OCI-LY1 (cell line): Measurements from ENCODE around the gene TRIM31.

Experiments used
- H2AFZ ChIP-seq: fragments of 200-600 bp; sonication (generic), shearing (Covaris generic); 2 replicates; pipeline ENCODE4 v1.6.0; 2014; ENCODE audit warnings: antibody characterized with exemption, mild to moderate bottlenecking, low read length
- H3F3A ChIP-seq: fragments of 200-600 bp; sonication (generic), shearing (Covaris generic); 2 replicates; pipeline ENCODE4 v1.6.0; 2014; ENCODE audit warnings: mild to moderate bottlenecking, antibody characterized with exemption, low read length, moderate library complexity; ENCODE audit not compliant: insufficient read depth
- H3K27ac ChIP-seq: fragments of 200-600 bp; sonication (generic); 2 replicates; pipeline ENCODE4 v1.5.1; 2014; ENCODE audit warnings: low read length, mixed run types, mild to moderate bottlenecking, low read depth; ENCODE audit not compliant: poor library complexity, severe bottlenecking
- H3K27me3 ChIP-seq: fragments of 200-600 bp; sonication (generic); 2 replicates; pipeline ENCODE4 v1.6.0; 2014; ENCODE audit warnings: antibody characterized with exemption, mild to moderate bottlenecking, low read length, moderate library complexity; ENCODE audit not compliant: insufficient read depth
- H3K36me3 ChIP-seq: fragments of 200-600 bp; sonication (generic); 2 replicates; pipeline ENCODE4 v1.6.1; 2014; ENCODE audit warnings: mild to moderate bottlenecking, antibody characterized with exemption, low read length, moderate library complexity, mixed read lengths; ENCODE audit not compliant: insufficient read depth
- H3K4me1 ChIP-seq: fragments of 200-600 bp; sonication (generic); 2 replicates; pipeline ENCODE4 v1.5.1; 2014; ENCODE audit warnings: mild to moderate bottlenecking, low read length, moderate library complexity; ENCODE audit not compliant: insufficient read depth, severe bottlenecking
- H3K4me2 ChIP-seq: fragments of 200-600 bp; sonication (generic), shearing (Covaris generic); 2 replicates; pipeline ENCODE4 v1.6.1; 2014; ENCODE audit warnings: low read length
- H3K4me3 ChIP-seq: fragments of 200-600 bp; sonication (generic); 2 replicates; pipeline ENCODE4 v1.5.1; 2014; ENCODE audit warnings: low read length, low read depth, mild to moderate bottlenecking, mixed read lengths; ENCODE audit not compliant: poor library complexity, severe bottlenecking
- H3K79me2 ChIP-seq: fragments of 200-600 bp; shearing (Covaris generic); 2 replicates; pipeline ENCODE4 v1.6.1; 2016; ENCODE audit warnings: mixed run types, low read length, mixed read lengths; ENCODE audit not compliant: insufficient read depth
- H3K9ac ChIP-seq: fragments of 200-600 bp; sonication (generic), shearing (Covaris generic); 2 replicates; pipeline ENCODE4 v1.6.1; 2014; ENCODE audit warnings: mild to moderate bottlenecking, low read length, mixed read lengths
- H3K9me2 ChIP-seq: fragments of 200-600 bp; sonication (generic), shearing (Covaris generic); 2 replicates; pipeline ENCODE4 v1.6.1; 2014; ENCODE audit warnings: low read depth, mild to moderate bottlenecking, low read length, mixed read lengths
- H3K9me3 ChIP-seq: fragments of 200-600 bp; shearing (Covaris generic); 2 replicates; pipeline ENCODE4 v1.6.1; 2014; ENCODE audit warnings: low read length, mixed read lengths
- H4K20me1 ChIP-seq: fragments of 200-600 bp; sonication (generic), shearing (Covaris generic); 2 replicates; pipeline ENCODE4 v1.6.0; 2016; ENCODE audit warnings: mild to moderate bottlenecking, low read length; ENCODE audit not compliant: insufficient read depth
- EZH2 ChIP-seq: fragments of 200-600 bp; sonication (generic), shearing (Covaris generic); IDR thresholded peaks from 2 replicates; pipeline ENCODE4 v1.8.0; 2017; ENCODE audit warnings: borderline replicate concordance, mixed run types, mild to moderate bottlenecking, antibody characterized with exemption, low read length, moderate library complexity, mixed read lengths
- TF ChIP-seq, protein P1 (sequence below): fragments of 200-600 bp; sonication (generic), shearing (Covaris generic); IDR thresholded peaks from 2 replicates; pipeline ENCODE4 v1.5.1; 2017; ENCODE audit warnings: mild to moderate bottlenecking, antibody characterized with exemption, low read length, moderate library complexity, mixed read lengths

TRIM31 gene

DNA sequence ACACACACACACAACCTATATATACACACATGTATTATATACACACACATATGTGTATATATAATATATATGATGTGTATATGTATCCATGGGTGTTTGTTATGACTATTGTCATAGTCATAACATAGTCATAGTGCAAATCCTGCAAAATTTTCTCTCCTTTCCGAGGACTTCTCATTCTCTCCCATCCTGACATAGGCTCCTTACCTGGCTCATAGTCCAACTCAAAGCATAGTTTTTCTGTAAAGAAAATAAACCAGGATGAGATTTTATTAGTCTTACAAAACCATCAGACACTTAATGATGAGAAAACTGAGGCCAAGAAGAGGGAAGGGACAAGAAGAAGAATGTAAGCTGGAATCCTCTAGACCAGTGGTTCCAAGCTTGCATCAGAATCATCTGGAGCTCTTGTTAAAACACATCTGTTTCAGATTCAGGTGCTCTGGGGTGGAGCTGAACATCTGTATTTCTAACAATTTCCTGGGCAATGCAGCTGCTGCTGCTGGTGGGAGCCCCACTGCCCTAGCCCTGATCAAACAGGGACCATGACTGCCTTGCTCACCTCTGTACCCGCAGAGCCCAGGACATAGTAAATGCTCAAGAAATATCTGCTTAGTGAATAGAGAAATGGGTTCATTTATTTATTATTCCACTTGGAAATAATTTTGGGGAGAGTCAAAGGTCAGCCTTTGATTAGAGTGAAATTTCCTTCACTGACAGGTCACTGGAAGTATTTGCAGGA lies 42.8 kb upstream of the TRIM31 start:
- H3K79me2 ChIP-seq: no peaks in the 10 kb centered on the region
- H3K4me1 ChIP-seq: no peaks in the 10 kb centered on the region
- no peaks in the 10 kb centered on the region for H3K9me3 ChIP-seq
- H3K36me3 ChIP-seq: no peaks in the 10 kb centered on the region
- H3K9me2 ChIP-seq: no peaks in the 10 kb centered on the region
- H3K9ac ChIP-seq: no peak overlapping the region
- no peak overlapping the region for H2AFZ ChIP-seq
- H3K4me3 ChIP-seq: no peak overlapping the region
- no peak overlapping the region for H3K27ac ChIP-seq
- H3K4me2 ChIP-seq: no peak overlapping the region
- no peaks in the 10 kb centered on the region for H4K20me1 ChIP-seq
- H3K27me3 ChIP-seq: peaks cover 4% of the 10 kb centered on the region
- no peaks in the 10 kb centered on the region for H3F3A ChIP-seq
- TF ChIP-seq, protein P1, sequence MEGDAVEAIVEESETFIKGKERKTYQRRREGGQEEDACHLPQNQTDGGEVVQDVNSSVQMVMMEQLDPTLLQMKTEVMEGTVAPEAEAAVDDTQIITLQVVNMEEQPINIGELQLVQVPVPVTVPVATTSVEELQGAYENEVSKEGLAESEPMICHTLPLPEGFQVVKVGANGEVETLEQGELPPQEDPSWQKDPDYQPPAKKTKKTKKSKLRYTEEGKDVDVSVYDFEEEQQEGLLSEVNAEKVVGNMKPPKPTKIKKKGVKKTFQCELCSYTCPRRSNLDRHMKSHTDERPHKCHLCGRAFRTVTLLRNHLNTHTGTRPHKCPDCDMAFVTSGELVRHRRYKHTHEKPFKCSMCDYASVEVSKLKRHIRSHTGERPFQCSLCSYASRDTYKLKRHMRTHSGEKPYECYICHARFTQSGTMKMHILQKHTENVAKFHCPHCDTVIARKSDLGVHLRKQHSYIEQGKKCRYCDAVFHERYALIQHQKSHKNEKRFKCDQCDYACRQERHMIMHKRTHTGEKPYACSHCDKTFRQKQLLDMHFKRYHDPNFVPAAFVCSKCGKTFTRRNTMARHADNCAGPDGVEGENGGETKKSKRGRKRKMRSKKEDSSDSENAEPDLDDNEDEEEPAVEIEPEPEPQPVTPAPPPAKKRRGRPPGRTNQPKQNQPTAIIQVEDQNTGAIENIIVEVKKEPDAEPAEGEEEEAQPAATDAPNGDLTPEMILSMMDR: no peak
- no peak for TF ChIP-seq EZH2

DNA sequence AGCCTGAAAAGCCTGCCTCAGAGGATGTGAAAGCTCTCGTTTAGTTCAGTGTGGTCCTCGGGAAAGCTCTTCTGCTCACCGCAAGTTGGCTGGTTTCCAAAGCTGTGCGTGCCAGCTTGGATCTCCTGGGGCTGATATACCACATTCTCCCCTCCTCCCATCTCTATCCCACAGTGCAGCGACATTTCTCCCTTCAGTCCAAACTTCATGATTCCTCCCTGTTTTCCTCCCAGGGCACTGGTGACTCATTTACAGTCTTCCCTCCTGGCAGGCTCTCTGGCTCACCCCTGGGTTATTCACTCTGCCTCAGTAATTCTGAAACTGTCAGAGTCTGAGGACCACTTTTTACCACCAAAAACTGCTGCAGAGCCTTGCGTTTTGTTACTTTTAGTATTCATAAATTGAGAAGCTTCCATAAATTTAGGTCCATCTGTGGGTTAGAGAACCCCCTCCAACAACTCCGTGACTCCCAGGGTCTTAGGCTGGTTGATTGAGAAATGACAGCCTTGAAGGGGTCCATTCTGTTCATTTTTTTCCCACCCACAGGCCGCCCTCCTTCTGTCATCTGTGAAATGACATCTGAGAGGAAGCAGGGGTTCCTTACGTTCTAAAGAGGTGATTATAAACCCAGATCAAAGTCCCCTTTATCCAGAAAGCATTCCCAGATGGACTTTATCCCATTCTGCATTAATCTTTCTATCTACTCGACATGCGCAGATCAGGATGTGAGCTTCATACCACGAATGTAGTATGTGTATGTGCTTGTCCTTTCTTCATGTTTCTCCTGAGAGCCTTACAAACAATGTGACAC lies 42.0 kb upstream of the TRIM31 start:
- Histone ChIP-seq H3K36me3 (no peaks in the 10 kb centered on the region), H3K9me3 (no peaks in the 10 kb centered on the region), H4K20me1 (no peaks in the 10 kb centered on the region), H3K9ac (no peak overlapping the region), H2AFZ (no peak overlapping the region), H3K4me2 (no peak overlapping the region), H3K79me2 (no peaks in the 10 kb centered on the region), H3K27me3 (peaks cover 4% of the 10 kb centered on the region), H3K4me1 (no peaks in the 10 kb centered on the region), H3K4me3 (no peak overlapping the region), H3K9me2 (no peaks in the 10 kb centered on the region), H3F3A (no peaks in the 10 kb centered on the region), H3K27ac (no peak overlapping the region)
- TF ChIP-seq, protein P1: no peak
- TF ChIP-seq EZH2: no peak

DNA sequence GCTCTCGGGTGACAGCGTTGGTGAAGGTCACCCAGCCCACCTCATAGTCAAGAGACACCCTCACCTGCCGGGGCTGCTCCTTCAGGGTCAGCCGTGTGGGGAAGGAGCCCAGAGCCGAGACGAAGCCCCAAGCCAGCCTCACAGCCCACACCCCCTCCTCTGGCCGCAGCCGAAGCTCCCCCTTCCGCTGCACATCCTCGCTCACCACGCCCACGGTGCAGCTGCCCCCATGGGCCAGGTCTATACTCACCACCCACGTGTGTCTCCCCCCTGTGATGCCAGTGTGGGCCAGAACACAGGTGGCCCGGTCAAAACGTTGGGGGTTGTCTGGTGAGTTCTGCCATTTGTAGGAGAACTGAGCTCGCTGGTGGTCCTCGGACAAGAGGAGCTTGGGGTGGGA lies 41.2 kb upstream of the TRIM31 start:
- Histone ChIP-seq H2AFZ (no peak overlapping the region), H3K27me3 (peaks cover 4% of the 10 kb centered on the region), H3K27ac (no peak overlapping the region), H3K4me3 (no peak overlapping the region), H4K20me1 (no peaks in the 10 kb centered on the region), H3K9me3 (no peaks in the 10 kb centered on the region), H3F3A (no peaks in the 10 kb centered on the region), H3K36me3 (no peaks in the 10 kb centered on the region), H3K4me2 (no peak overlapping the region), H3K79me2 (no peaks in the 10 kb centered on the region), H3K9me2 (no peaks in the 10 kb centered on the region), H3K9ac (no peak overlapping the region), H3K4me1 (no peaks in the 10 kb centered on the region)
- TF ChIP-seq EZH2: no peak
- TF ChIP-seq, protein P1: no peak
